HCT116 (cell line): ENCODE data around the gene ASPN.

ENCODE experiments used
- CTCF ChIP-seq, 3 experiments: fragments of 200-600 bp in 1 of 3; sonication (generic) in 1 of 3; IDR thresholded peaks in 2 of 3; conservative IDR thresholded peaks in 1 of 3; 2 replicates each; pipeline ENCODE4 v1.5.1; 2012 to 2017; ENCODE audit warnings: low read depth in 2 of 3, low read length in 2 of 3, antibody characterized with exemption in 1 of 3, borderline replicate concordance in 1 of 3, control low read depth in 1 of 3, mild to moderate bottlenecking in 1 of 3, mixed read lengths in 1 of 3, mixed run types in 1 of 3, moderate library complexity in 1 of 3; ENCODE audit not compliant: insufficient read depth in 1 of 3
- EZH2 ChIP-seq: fragments of 200-600 bp; sonication (generic); IDR thresholded peaks from 2 replicates; pipeline ENCODE4 v1.6.1; 2017; ENCODE audit warnings: antibody characterized with exemption, mixed run types
- EZH2phosphoT487 ChIP-seq: fragments of 200-600 bp; IDR thresholded peaks from 2 replicates; pipeline ENCODE4 v1.6.1; 2018; ENCODE audit warnings: antibody characterized with exemption, borderline replicate concordance
- POLR2A ChIP-seq: IDR thresholded peaks from 2 replicates; pipeline ENCODE4 v1.7.0; 2011; ENCODE audit warnings: borderline replicate concordance; ENCODE audit not compliant: insufficient read depth, insufficient read length; ENCODE audit errors: extremely low read depth
- RAD21 ChIP-seq: IDR thresholded peaks from 2 replicates; pipeline ENCODE4 v1.6.1; 2012; ENCODE audit warnings: low read depth, mild to moderate bottlenecking

GRCh38 chr9:92512622-92513021, 30.3 kb upstream of the ASPN start:
- TF ChIP-seq POLR2A (no peak), RAD21 (no peak), EZH2 (no peak), CTCF (IDR thresholded peaks at IDR 0.05 in 2 of 3, conservative IDR thresholded peaks at IDR 0.05 in 1 of 3; ENCODE audit: borderline replicate concordance in 1 of 3, insufficient read depth in 1 of 3, low read depth in 2 of 3, low read length in 2 of 3) (no peak), EZH2phosphoT487 (no peak)
